ENCODE measurements around the gene PRX. TPM values are rescaled to one million over a fixed set of nuclear protein-coding genes. Genes with fewer than 3 reads are reported as not detected.

Gene PRX
- total and polyA plus RNA-seq, 2 of the 13 experiments (the other 11 are each of a cell fraction or from before 2014, with no cell fraction given): 0.66 TPM

GRCh38 chr19:40461669-40462221, 48.6 kb upstream of the PRX start (continued):
- TF ChIP-seq ZNF687 (CRISPR knock-in tag; IDR thresholded peaks at IDR 0.05) (peak; percentile 74), PRMT3 (CRISPR knock-in tag; IDR thresholded peaks at IDR 0.05; ENCODE audit: borderline replicate concordance, low read depth) (no peak), GMEB2 (CRISPR knock-in tag; IDR thresholded peaks at IDR 0.05; ENCODE audit: low read depth) (no peak), PRDM15 (CRISPR knock-in tag; IDR thresholded peaks at IDR 0.05) (no peak), ZSCAN31 (CRISPR knock-in tag; IDR thresholded peaks at IDR 0.05; ENCODE audit: low read depth) (peak; percentile 37; the same call in 1 of the 2 replicates), PHF8 (CRISPR knock-in tag; IDR thresholded peaks at IDR 0.05) (0 out of 2 replicates have a peak, but pooled peaks have one; percentile 14), ZNF263 (CRISPR knock-in tag; IDR thresholded peaks at IDR 0.05) (no peak), ZNF557 (CRISPR knock-in tag; IDR thresholded peaks at IDR 0.05) (peak; percentile 33; the same call in 1 of the 2 replicates), NCOA5 (CRISPR knock-in tag; IDR thresholded peaks at IDR 0.05) (no peak), BRD4 (CRISPR knock-in tag; IDR thresholded peaks at IDR 0.05) (peak; percentile 48; the same call in 1 of the 2 replicates), TERF1 (CRISPR knock-in tag; IDR thresholded peaks at IDR 0.05) (no peak), ZNF770 (CRISPR knock-in tag; IDR thresholded peaks at IDR 0.05) (0 out of 2 replicates have a peak, but pooled peaks have one; percentile 12), ZNF782 (CRISPR knock-in tag; IDR thresholded peaks at IDR 0.05; ENCODE audit: borderline replicate concordance) (no peak), ZNF30 (CRISPR knock-in tag; IDR thresholded peaks at IDR 0.05) (no peak), BCL3 (CRISPR knock-in tag; IDR thresholded peaks at IDR 0.05) (no peak)

Measured in HepG2 (cell line).